Prostate gland (tissue), 2 donors: ENCODE results near the gene RRP1. TPM values are rescaled to one million over a fixed set of nuclear protein-coding genes. Genes with fewer than 3 reads are reported as not detected.

ENCODE experiments used
- DNase-seq: peaks from one replicate; pipeline ENCODE4 v3.0.0-alpha.2; 2019; ENCODE audit warnings: low spot score
- H3K27ac ChIP-seq, 2 donors: fragments of 200-600 bp; sonication (generic); 2 replicates each; pipeline ENCODE4 v1.5.1; 2017 to 2019
- H3K27me3 ChIP-seq: fragments of 200-600 bp; sonication (generic); replicated peaks from 2 replicates; pipeline ENCODE4 v1.5.1; 2019; ENCODE audit not compliant: insufficient read depth
- H3K36me3 ChIP-seq, 2 donors: fragments of 200-600 bp; sonication (generic); 1 replicate in 1 of 2; 2 replicates in 1 of 2; pipeline versions ENCODE4 v1.5.1 to v1.8.1; 2017 to 2019
- H3K4me1 ChIP-seq: fragments of 200-600 bp; sonication (generic); replicated peaks from 2 replicates; pipeline ENCODE4 v1.5.1; 2019
- H3K4me3 ChIP-seq, 2 donors: fragments of 200-600 bp; sonication (generic); 2 replicates each; pipeline ENCODE4 v1.5.1; 2017 to 2019
- H3K9me3 ChIP-seq: fragments of 200-600 bp; sonication (generic); 2 replicates; pipeline ENCODE4 v1.5.1; 2017
- CTCF ChIP-seq, 4 experiments: fragments of 200-600 bp in 2 of 4; fragments of 450-650 bp in 2 of 4; sonication (generic) in 2 of 4; IDR thresholded peaks; 1 replicate in 3 of 4; 2 replicates in 1 of 4; pipeline ENCODE4 v1.5.1; 2016 to 2019; ENCODE audit warnings: antibody characterized with exemption in 4 of 4, mild to moderate bottlenecking in 2 of 4, moderate library complexity in 2 of 4
- POLR2A ChIP-seq: fragments of 450-650 bp; IDR thresholded peaks from one replicate; pipeline ENCODE4 v1.6.1; 2016; ENCODE audit warnings: antibody characterized with exemption, mild to moderate bottlenecking
- POLR2AphosphoS5 ChIP-seq: sonication (generic); formaldehyde crosslinking; IDR thresholded peaks from one replicate; pipeline ENCODE4 v1.6.1; 2017; ENCODE audit warnings: antibody characterized with exemption
- WGBS: methylation state at CpG from one replicate; pipeline ENCODE4 v1.1.5; 2018; 5-methylcytosine and 5-hydroxymethylcytosine counted together
- intact Hi-C: fragments of 100-400 bp; cut with DNase I; formaldehyde crosslinking; loops from one replicate; pipeline ENCODE4 v1.14.2; 2022
- total RNA-seq, 2 donors: library from RNA; depleted of rRNA; stranded (reverse); fragments of >200 nt; gene quantifications; one replicate each; pipeline ENCODE4 v1.1.0, GENCODE V29; 2016

Gene RRP1
- total RNA-seq = 10 to 100 TPM; 29.4 to 37.5 TPM

DNA sequence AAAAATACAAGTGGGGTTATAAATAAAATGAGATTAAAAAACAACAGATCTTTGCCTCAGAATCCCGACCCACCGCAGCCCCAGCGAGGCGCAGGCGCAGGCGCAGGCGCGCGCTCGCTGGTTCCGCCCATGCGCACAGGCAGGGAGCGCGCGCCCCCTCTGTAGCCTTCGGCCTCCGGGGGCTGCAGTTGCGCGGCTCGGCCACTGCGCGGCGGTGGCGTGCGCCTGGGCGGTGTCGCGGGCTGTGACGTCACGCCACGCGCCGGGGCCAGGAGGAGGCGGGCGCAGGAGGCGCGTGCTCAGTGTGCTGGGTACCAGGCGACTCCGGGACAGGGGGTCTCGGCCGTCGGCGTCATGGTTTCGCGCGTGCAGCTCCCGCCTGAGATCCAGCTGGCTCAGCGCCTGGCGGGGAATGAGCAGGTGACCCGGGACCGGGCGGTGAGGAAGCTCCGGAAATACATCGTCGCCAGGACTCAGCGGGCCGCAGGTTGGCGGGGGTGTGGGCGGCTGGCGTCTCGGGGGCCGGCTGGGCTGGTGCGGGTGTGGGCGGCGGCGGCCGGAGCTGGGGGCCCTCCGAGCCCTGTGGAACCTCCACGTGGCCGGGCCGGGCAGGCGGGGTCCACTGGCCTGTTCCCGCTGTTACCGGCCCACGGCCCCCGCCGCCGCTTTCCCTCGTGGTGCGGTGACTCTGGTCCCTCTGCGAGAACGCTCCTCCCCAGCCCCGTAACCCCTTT lies at the start of gene RRP1:
Gene RRP1, plus strand, starts transcription at position 302 of the 734 bp plus-strand sequence. Its CDS starts 53 bp downstream, at position 355.
- peak within 1 kb of the TSS; percentile 58 to 72 for H3K4me3 ChIP-seq
- TF ChIP-seq POLR2A = peak; percentile 76
- peak; percentile 90 for TF ChIP-seq POLR2AphosphoS5
- TF ChIP-seq CTCF (IDR thresholded peaks at IDR 0.05) = peak; percentile 100
- peak; percentile 84 for DNase-seq
- H3K36me3 ChIP-seq = peaks cover 0 to 4% of the 10 kb centered on the region in 2 donors
- peak within 1 kb of the TSS; percentile 84 to 86 for H3K27ac ChIP-seq
- no peaks in the 10 kb centered on the region for H3K27me3 ChIP-seq
- WGBS = 0% methylated on average over 49 of the region's 83 CpGs
- peaks cover 3% of the 10 kb centered on the region for H3K4me1 ChIP-seq
- intact Hi-C loops = loop anchor here (5.0 kb wide), 1 partner anchor 132 kb away; the partner anchor contains the start of genes HSF2BP and RRP1B
- H3K9me3 ChIP-seq = no peaks in the 10 kb centered on the region

- intact Hi-C loops = no loop called here
- Histone ChIP-seq H3K36me3 (peaks cover 0 to 5% of the 10 kb centered on the region in 2 donors), H3K27me3 (no peaks in the 10 kb centered on the region), H3K4me1 (peaks cover under 1% of the 10 kb centered on the region), H3K27ac (peak overlapping the region; percentile 70 to 72), H3K9me3 (no peaks in the 10 kb centered on the region), H3K4me3 (no peak overlapping the region)
- 84% methylated on average over 25 of the region's 25 CpGs for WGBS
- no peak for DNase-seq
- TF ChIP-seq POLR2A (no peak), POLR2AphosphoS5 (no peak), CTCF (IDR thresholded peaks at IDR 0.05) (no peak)
Observed at GRCh38 chr21:43739621-43740435, 49.5 kb upstream of the RRP1 start.

DNA sequence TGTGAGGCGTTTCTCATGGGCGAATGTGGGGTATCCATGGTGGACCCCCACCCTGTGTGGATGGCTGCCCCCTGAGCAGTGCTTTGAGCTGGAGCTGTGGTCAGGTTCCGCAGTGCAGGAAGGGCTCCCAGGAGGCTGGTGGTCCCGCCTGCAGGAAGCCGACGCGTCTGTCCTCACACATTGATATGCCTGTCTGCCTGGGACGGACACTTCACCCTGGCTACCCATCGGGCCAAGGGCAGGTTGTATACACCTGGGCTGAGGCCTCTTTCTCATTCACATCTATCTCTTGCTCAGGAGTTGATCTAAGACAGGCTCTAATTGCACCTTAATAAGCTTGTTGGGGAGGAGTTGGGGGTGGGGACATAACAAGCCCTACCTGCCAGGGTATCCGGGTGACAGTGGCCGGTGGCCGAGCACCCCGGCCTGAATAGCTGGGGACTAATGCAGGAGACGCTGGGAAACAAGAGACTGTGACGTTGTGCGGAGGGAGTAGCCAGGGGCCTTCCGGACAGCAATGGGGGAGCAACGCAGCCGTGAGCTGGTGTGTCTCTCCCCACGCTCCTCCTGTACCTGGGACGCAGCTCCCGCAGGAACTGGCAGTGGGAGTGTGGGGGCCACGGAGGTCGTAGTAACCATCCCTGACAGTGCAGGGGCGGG lies 48.8 kb upstream of the RRP1 start:
- no peaks in the 10 kb centered on the region for H3K27me3 ChIP-seq
- DNase-seq = peak; percentile 77
- H3K27ac ChIP-seq = peak overlapping the region; percentile 70 to 72
- 34% methylated on average over 24 of the region's 25 CpGs for WGBS
- H3K4me1 ChIP-seq = no peaks in the 10 kb centered on the region
- intact Hi-C loops = no loop called here
- peak; percentile 34 for TF ChIP-seq POLR2A
- no peak for TF ChIP-seq CTCF (IDR thresholded peaks at IDR 0.05)
- peak; percentile 56 for TF ChIP-seq POLR2AphosphoS5
- peaks cover 0 to 7% of the 10 kb centered on the region in 2 donors for H3K36me3 ChIP-seq
- no peaks in the 10 kb centered on the region for H3K9me3 ChIP-seq
- no peak overlapping the region for H3K4me3 ChIP-seq

DNA sequence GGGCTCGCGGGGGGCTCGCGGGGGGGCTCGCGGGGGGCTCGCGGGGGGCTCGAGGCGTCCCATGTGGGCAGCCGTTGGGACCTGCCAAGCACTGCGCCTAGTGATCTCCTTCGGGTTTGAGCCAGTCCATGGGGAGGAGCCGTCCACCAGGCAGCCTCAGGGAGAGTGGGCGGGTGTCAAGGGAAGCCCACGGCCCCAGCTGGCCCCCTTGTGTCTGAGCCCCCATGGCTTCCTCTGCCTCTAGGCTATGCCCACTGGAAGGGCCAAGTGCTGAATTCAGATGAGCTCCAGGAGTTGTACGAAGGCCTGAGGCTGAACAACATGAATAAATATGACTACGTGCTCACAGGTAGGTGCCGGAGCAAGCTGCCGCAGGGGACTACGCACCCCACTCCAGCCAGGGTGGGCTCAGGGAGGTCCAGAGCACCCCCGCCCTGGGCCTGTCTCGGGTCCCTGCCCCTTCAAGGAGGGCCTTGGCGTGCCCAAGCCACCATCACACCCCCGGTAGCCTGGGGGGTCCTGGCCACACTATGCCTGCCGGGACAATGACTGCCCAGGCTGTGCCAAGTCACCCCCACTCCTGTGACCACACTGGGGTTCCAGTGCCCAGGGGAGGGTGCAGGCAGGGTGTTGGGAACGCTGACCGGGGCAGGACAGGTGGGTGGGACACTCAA lies 47.8 kb upstream of the RRP1 start:
- 69% methylated on average over 19 of the region's 28 CpGs for WGBS
- Histone ChIP-seq H3K4me1 (no peaks in the 10 kb centered on the region), H3K4me3 (no peak overlapping the region), H3K27me3 (no peaks in the 10 kb centered on the region), H3K36me3 (peaks cover 0 to 7% of the 10 kb centered on the region in 2 donors), H3K9me3 (no peaks in the 10 kb centered on the region), H3K27ac (no peak overlapping the region)
- no peak for DNase-seq
- TF ChIP-seq CTCF (IDR thresholded peaks at IDR 0.05) (no peak), POLR2AphosphoS5 (no peak), POLR2A (no peak)
- intact Hi-C loops = no loop called here
